K562 (cell line): Measurements from ENCODE around the gene BAMBI. TPM values are rescaled to one million over a fixed set of nuclear protein-coding genes. Genes with fewer than 3 reads are reported as not detected.
A peak's percentile ranks its signal among the peaks of the same experiment; 100 is the strongest.

Source experiments
- ARID4B ChIP-seq: sonication (generic); formaldehyde crosslinking; IDR thresholded peaks from 2 replicates; pipeline ENCODE4 v1.8.0; 2022; ENCODE audit warnings: mild to moderate bottlenecking, missing genetic modification reagents
- E2F4 ChIP-seq: sonication (generic); formaldehyde crosslinking; IDR thresholded peaks from 2 replicates; pipeline ENCODE4 v1.8.0; 2022; ENCODE audit warnings: mild to moderate bottlenecking, low read depth, missing genetic modification reagents
- FOXJ2 ChIP-seq: fragments of 200-800 bp; sonication (Bioruptor generic); IDR thresholded peaks from 2 replicates; pipeline ENCODE4 v1.6.1; 2016; ENCODE audit warnings: missing genetic modification characterization, missing compliant biosample characterization
- FOXO4 ChIP-seq: fragments of 450-650 bp; formaldehyde crosslinking; IDR thresholded peaks from 2 replicates; pipeline ENCODE4 v1.4.0; 2020; ENCODE audit warnings: mild to moderate bottlenecking, moderate library complexity
- MEIS2 ChIP-seq: fragments of 450-650 bp; IDR thresholded peaks from 2 replicates; pipeline ENCODE4 v1.6.1; 2014; ENCODE audit warnings: mild to moderate bottlenecking; ENCODE audit not compliant: partially characterized antibody
- RCOR1 ChIP-seq, 2 experiments: IDR thresholded peaks; 2 replicates each; pipeline ENCODE4 v1.6.1; 2012; ENCODE audit warnings: low read depth in 2 of 2, low read length in 2 of 2, borderline replicate concordance in 1 of 2, improper control_type of control experiment in 1 of 2
- RERE ChIP-seq: sonication (generic); formaldehyde crosslinking; IDR thresholded peaks from 2 replicates; pipeline ENCODE4 v1.8.0; 2023; ENCODE audit warnings: missing genetic modification reagents, mild to moderate bottlenecking, borderline replicate concordance
- STAT5B ChIP-seq: fragments of 250-450 bp; sonication (Bioruptor Pico); IDR thresholded peaks from 2 replicates; pipeline ENCODE4 v1.8.0; 2021; ENCODE audit warnings: mild to moderate bottlenecking, inconsistent platforms
- ZBTB12 ChIP-seq: fragments of 250-450 bp; sonication (Bioruptor Pico); IDR thresholded peaks from 2 replicates; pipeline ENCODE4 v1.4.0; 2020
- ZBTB17 ChIP-seq: fragments of 450-650 bp; formaldehyde crosslinking; IDR thresholded peaks from 2 replicates; pipeline ENCODE4 v1.4.0; 2020; ENCODE audit warnings: mild to moderate bottlenecking
- ZNF232 ChIP-seq: sonication (generic); formaldehyde crosslinking; IDR thresholded peaks from 2 replicates; pipeline ENCODE4 v1.8.0; 2022; ENCODE audit warnings: mild to moderate bottlenecking, missing genetic modification reagents
- ZNF253 ChIP-seq: fragments of 250-450 bp; sonication (Bioruptor Pico); conservative IDR thresholded peaks from 2 replicates; pipeline ENCODE4 v1.6.1; 2021; ENCODE audit warnings: mild to moderate bottlenecking
- ZNF561 ChIP-seq: fragments of 450-650 bp; formaldehyde crosslinking; conservative IDR thresholded peaks from 2 replicates; pipeline ENCODE4 v1.4.0; 2020; ENCODE audit warnings: mild to moderate bottlenecking, moderate library complexity
- polyA plus RNA-seq, 8 experiments: library from polyadenylated mRNA; depleted of rRNA in 4 of 8; stranded (reverse) in 5 of 8; unstranded in 3 of 8; fragments of >200 nt; fragmentation: Nextera tagmentation in 2 of 8; fragmentation: Illumina TruSeq in 1 of 8; extraction: Ambion mirVana in 2 of 8; extraction: Trizol in 1 of 8; gene quantifications; 2 replicates each; pipeline versions ENCODE4 v1.2.1 to v1.2.3, GENCODE V29; 2011 to 2014; ENCODE audit warnings: inconsistent platforms in 1 of 8, missing spikeins in 1 of 8
- total RNA-seq, 7 experiments: library from RNA; depleted of rRNA in 6 of 7; stranded (reverse); fragments of >200 nt in 6 of 7; fragmentation: Illumina TruSeq in 2 of 7; extraction: Trizol in 2 of 7; gene quantifications; 2 replicates each; pipeline versions ENCODE4 v1.2.1 to v1.2.3, GENCODE V29; 2011 to 2021; ENCODE audit warnings: low replicate concordance in 1 of 7

Gene BAMBI
- total and polyA plus RNA-seq, 9 of the 15 experiments (the other 6 are each of a cell fraction or from before 2014, with no cell fraction given), result 2.0 to 21.8 (median 13.5) TPM

GRCh38 chr10:28678687-28679457, 1.6 kb downstream of the BAMBI start (continued):
- no peak for TF ChIP-seq ARID4B (CRISPR knock-in tag)
- peak; percentile 71 to 95; a peak in 3 of 4 replicates for TF ChIP-seq RCOR1 (IDR thresholded peaks at IDR 0.05; ENCODE audit: borderline replicate concordance in 1 of 2, low read depth in 2 of 2, low read length in 2 of 2)
- TF ChIP-seq STAT5B (CRISPR knock-in tag), result no peak
- no peak for TF ChIP-seq RERE
- 0 out of 2 replicates have a peak, but pooled peaks have one; percentile 72 for TF ChIP-seq ZNF232 (CRISPR knock-in tag)
- no peak for TF ChIP-seq ZNF561 (CRISPR knock-in tag)
- TF ChIP-seq FOXJ2 (tag), result no peak
- peak; percentile 37 for TF ChIP-seq MEIS2
- TF ChIP-seq ZBTB17 (CRISPR knock-in tag), result no peak
- TF ChIP-seq ZNF253 (CRISPR knock-in tag), result no peak
- TF ChIP-seq E2F4 (CRISPR knock-in tag), result no peak
- no peak for TF ChIP-seq FOXO4 (CRISPR knock-in tag)
- TF ChIP-seq ZBTB12, result no peak
